HepG2 (cell line): ENCODE data around the gene TSPAN11. TPM values are rescaled to one million over a fixed set of nuclear protein-coding genes. Genes with fewer than 3 reads are reported as not detected.

Experiments
- ATAC-seq: fragments of 200-7000 bp; cut with Tn5 transposase; 3 replicates; pipeline ENCODE4 v1.9.1; 2020; ENCODE audit warnings: mild to moderate bottlenecking, moderate library complexity
- BruUV-seq: library from RNA; stranded (reverse); fragments of 400-500 nt; replicated peaks from 2 replicates; lab custom pipeline; 2021; lab: Mats Ljungman, UMichigan
- CTCF ChIA-PET: fragments of 300-600 bp; formaldehyde crosslinking; extraction: SDS; loops from one replicate; lab custom pipeline; 2021; ENCODE audit warnings: low total read pairs, inconsistent platforms, low intra/inter-chr PET ratio; lab: Yijun Ruan, JAX
- POLR2A ChIA-PET: fragments of 350-600 bp; sonication (Branson Sonifier 250); formaldehyde crosslinking; loops from one replicate; lab custom pipeline; 2020; ENCODE audit warnings: antibody characterized with exemption, inconsistent platforms; lab: Yijun Ruan, JAX
- DNase-seq: peaks from one replicate; pipeline ENCODE4 v3.0.0-alpha.2; 2015; ENCODE audit warnings: low spot score
- FAIRE-seq: peaks from 3 replicates; lab custom pipeline; 2011; peaks lifted over from hg19 to GRCh38; lab: Jason Lieb, UNC
- H2AFZ ChIP-seq: one replicate; pipeline ENCODE4 v1.6.1; 2011; ENCODE audit warnings: low read length, inconsistent platforms
- H3K27ac ChIP-seq: fragments of 300-600 bp; 3 replicates; pipeline ENCODE4 v1.8.0; 2011; ENCODE audit warnings: mixed run types, mild to moderate bottlenecking, mixed read lengths, low read length, inconsistent platforms; ENCODE audit not compliant: insufficient read depth; ENCODE audit errors: extremely low read length
- H3K27me3 ChIP-seq, 2 experiments: fragments of 200-600 bp in 1 of 2; 2 replicates in 1 of 2; 3 replicates in 1 of 2; pipeline versions ENCODE4 v1.6.0 to v1.8.0; 2011; ENCODE audit warnings: low read length in 2 of 2, mild to moderate bottlenecking in 2 of 2, moderate library complexity in 2 of 2, inconsistent platforms in 1 of 2; ENCODE audit not compliant: insufficient read depth in 2 of 2, control insufficient read depth in 1 of 2
- H3K36me3 ChIP-seq, 2 experiments: fragments of 200-600 bp in 1 of 2; replicated peaks in 1 of 2; 2 replicates in 1 of 2; 3 replicates in 1 of 2; pipeline versions ENCODE4 v1.5.1 to v1.8.0; 2011; ENCODE audit warnings: low read length in 2 of 2, inconsistent platforms in 1 of 2; ENCODE audit not compliant: insufficient read depth in 2 of 2, control insufficient read depth in 1 of 2
- H3K4me1 ChIP-seq: 2 replicates; pipeline ENCODE4 v1.5.1; 2012; ENCODE audit warnings: low read length, inconsistent platforms; ENCODE audit not compliant: insufficient read depth
- H3K4me2 ChIP-seq: 2 replicates; pipeline ENCODE4 v1.6.0; 2011; ENCODE audit warnings: low read depth, low read length, inconsistent platforms
- H3K4me3 ChIP-seq, 3 experiments: fragments of 200-600 bp in 1 of 3; sonication (generic), shearing (Covaris generic) in 1 of 3; replicated peaks in 1 of 3; 2 replicates each; pipeline ENCODE4 v1.5.1; 2011 to 2016; ENCODE audit warnings: low read length in 3 of 3, inconsistent platforms in 2 of 3, low read depth in 2 of 3, mild to moderate bottlenecking in 2 of 3, control low read depth in 1 of 3, mixed read lengths in 1 of 3; ENCODE audit not compliant: insufficient read depth in 1 of 3
- H3K79me2 ChIP-seq: one replicate; pipeline ENCODE4 v1.6.1; 2011; ENCODE audit warnings: low read length, inconsistent platforms; ENCODE audit not compliant: insufficient read depth
- H3K9ac ChIP-seq: 2 replicates; pipeline ENCODE4 v1.6.0; 2011; ENCODE audit warnings: mild to moderate bottlenecking, low read depth, low read length, inconsistent platforms; ENCODE audit not compliant: insufficient read depth
- H3K9me3 ChIP-seq: 2 replicates; pipeline ENCODE4 v1.5.1; 2012; ENCODE audit warnings: mild to moderate bottlenecking, low read length
- H4K20me1 ChIP-seq: 2 replicates; pipeline ENCODE4 v1.6.0; 2011; ENCODE audit warnings: inconsistent platforms, mild to moderate bottlenecking, low read length, moderate library complexity; ENCODE audit not compliant: insufficient read depth
- CREB3 ChIP-seq: sonication (generic); formaldehyde crosslinking; IDR thresholded peaks from 2 replicates; pipeline ENCODE4 v1.5.0; 2020; ENCODE audit warnings: missing genetic modification reagents
- HMGXB3 ChIP-seq: sonication (generic); formaldehyde crosslinking; IDR thresholded peaks from 2 replicates; pipeline ENCODE4 v1.4.0; 2020; ENCODE audit warnings: missing genetic modification reagents, borderline replicate concordance
- JDP2 ChIP-seq: sonication (generic); formaldehyde crosslinking; IDR thresholded peaks from 2 replicates; pipeline ENCODE4 v1.8.1; 2022; ENCODE audit warnings: missing genetic modification reagents, borderline replicate concordance
- LBX2 ChIP-seq: sonication (generic); formaldehyde crosslinking; IDR thresholded peaks from 2 replicates; pipeline ENCODE4 v1.5.0; 2020; ENCODE audit warnings: missing genetic modification reagents, mild to moderate bottlenecking, borderline replicate concordance
- NR3C1 ChIP-seq: sonication (generic); formaldehyde crosslinking; IDR thresholded peaks from 2 replicates; pipeline ENCODE4 v1.4.0; 2020; ENCODE audit warnings: missing genetic modification reagents
- PRMT3 ChIP-seq: sonication (generic); formaldehyde crosslinking; IDR thresholded peaks from 2 replicates; pipeline ENCODE4 v1.8.1; 2022; ENCODE audit warnings: low read depth, mild to moderate bottlenecking, moderate library complexity, missing genetic modification reagents, borderline replicate concordance
- RCOR2 ChIP-seq: IDR thresholded peaks from 2 replicates; pipeline ENCODE4 v1.6.1; 2016; ENCODE audit warnings: missing biosample characterization, missing genetic modification reagents
- STAT6 ChIP-seq: sonication (generic); formaldehyde crosslinking; IDR thresholded peaks from 2 replicates; pipeline ENCODE4 v1.4.0; 2020; ENCODE audit warnings: missing genetic modification reagents, mild to moderate bottlenecking, borderline replicate concordance
- ZNF382 ChIP-seq: sonication (generic); formaldehyde crosslinking; IDR thresholded peaks from 2 replicates; pipeline ENCODE4 v1.5.0; 2020; ENCODE audit warnings: missing genetic modification reagents, mild to moderate bottlenecking, borderline replicate concordance
- ZNF766 ChIP-seq: sonication (generic); formaldehyde crosslinking; IDR thresholded peaks from 2 replicates; pipeline ENCODE4 v1.5.0; 2020; ENCODE audit warnings: missing genetic modification reagents, borderline replicate concordance
- ZNF776 ChIP-seq: sonication (generic); formaldehyde crosslinking; IDR thresholded peaks from 2 replicates; pipeline ENCODE4 v1.4.0; 2020; ENCODE audit warnings: mild to moderate bottlenecking, missing genetic modification reagents
- ZNF777 ChIP-seq: sonication (generic); formaldehyde crosslinking; IDR thresholded peaks from 2 replicates; pipeline ENCODE4 v1.4.0; 2020; ENCODE audit warnings: missing genetic modification reagents
- WGBS: methylation state at CpG from one replicate; pipeline ENCODE4 v1.1.6; 2017; ENCODE audit warnings: low lambda C conversion rate; 5-methylcytosine and 5-hydroxymethylcytosine counted together
- in situ Hi-C: cut with HindIII; loops from 2 replicates; pipeline ENCODE4 v1.10.0; 2017; ENCODE audit warnings: low pct_unique_long_range_greater_than_20kb; ENCODE audit not compliant: extremely low pct_ligation_motif_present
- intact Hi-C: fragments of 100-400 bp; cut with micrococcal nuclease; formaldehyde crosslinking; loops from one replicate; pipeline ENCODE4 v1.10.0; 2022; ENCODE audit not compliant: unreplicated experiment
- polyA plus RNA-seq, 8 experiments: library from polyadenylated mRNA; depleted of rRNA in 3 of 8; stranded (reverse) in 7 of 8; unstranded in 1 of 8; fragments of >200 nt; fragmentation: Illumina TruSeq in 4 of 8; extraction: Trizol in 4 of 8; gene quantifications; 2 replicates each; pipeline versions ENCODE4 v1.2.1 to v1.2.3, GENCODE V29; 2011 to 2016; ENCODE audit warnings: low read depth in 4 of 8, missing spikeins in 1 of 8, mixed read lengths in 1 of 8; ENCODE audit not compliant: insufficient read depth in 1 of 8
- total RNA-seq, 5 experiments: library from RNA; depleted of rRNA; stranded (reverse); fragments of >200 nt; fragmentation: Illumina TruSeq; extraction: Trizol; gene quantifications; 2 replicates each; pipeline ENCODE4 v1.2.3, GENCODE V29; 2016; ENCODE audit warnings: low read depth in 1 of 5

Gene TSPAN11
- total and polyA plus RNA-seq, 2 of the 13 experiments (the other 11 are each of a cell fraction or from before 2014, with no cell fraction given) = 0.01 to 0.07 TPM

GRCh38 chr12:30927222-30927611 is 669 bp downstream of the TSPAN11 start (continued):
- TF ChIP-seq ZNF777 (CRISPR knock-in tag) = no peak
- no peak for TF ChIP-seq JDP2 (CRISPR knock-in tag)
- TF ChIP-seq LBX2 (CRISPR knock-in tag) = no peak
- TF ChIP-seq ZNF382 (CRISPR knock-in tag) = no peak
- TF ChIP-seq CREB3 (CRISPR knock-in tag) = no peak
- no peak for TF ChIP-seq NR3C1
- no peak for TF ChIP-seq ZNF766 (CRISPR knock-in tag)

- H3K36me3 ChIP-seq = no peaks in the 10 kb centered on the region
- H3K9ac ChIP-seq = no peak overlapping the region
- peaks cover 3 to 72% of the 10 kb centered on the region in 2 experiments for H3K27me3 ChIP-seq
- BruUV-seq = no TSS peak
- ATAC-seq (no peak), FAIRE-seq (no peak), DNase-seq (no peak)
- POLR2A ChIA-PET = no interaction called here
- H3K4me3 ChIP-seq = no peak overlapping the region
- WGBS = 55% methylated on average over 10 of the region's 12 CpGs
- CTCF ChIA-PET = no interaction called here
- H3K27ac ChIP-seq = no peak overlapping the region
- intact Hi-C loops (no loop called here), in situ Hi-C loops (no loop called here)
- H3K9me3 ChIP-seq = no peaks in the 10 kb centered on the region
- H4K20me1 ChIP-seq = no peaks in the 10 kb centered on the region
- H2AFZ ChIP-seq = no peak overlapping the region
- H3K4me1 ChIP-seq = no peaks in the 10 kb centered on the region
- H3K79me2 ChIP-seq = no peaks in the 10 kb centered on the region
- no peak overlapping the region for H3K4me2 ChIP-seq
- TF ChIP-seq PRMT3 (CRISPR knock-in tag) = no peak
- TF ChIP-seq RCOR2 = no peak
- TF ChIP-seq ZNF776 (CRISPR knock-in tag) = no peak
- no peak for TF ChIP-seq HMGXB3 (CRISPR knock-in tag)
- no peak for TF ChIP-seq STAT6 (CRISPR knock-in tag)
Measured at GRCh38 chr12:30928356-30929244, 2.1 kb downstream of the TSPAN11 start.
